Peyer's patch (tissue), 4 donors: ENCODE measurements around the gene PGLYRP3. TPM values are rescaled to one million over a fixed set of nuclear protein-coding genes. Genes with fewer than 3 reads are reported as not detected.
"Not testable (repeated sequence)": the region's sequence is repeated elsewhere in the genome, so short reads cannot be mapped to it uniquely, and the experiment has no call there.

ENCODE experiments used
- DNase-seq, 3 donors: peaks; one replicate each; pipeline ENCODE4 v3.0.0-alpha.2; 2017 to 2019
- H3K27ac ChIP-seq, 4 donors: fragments of 200-600 bp; sonication (generic); one replicate each; pipeline ENCODE4 v1.5.1; 2016 to 2019
- H3K27me3 ChIP-seq, 2 donors: fragments of 200-600 bp; sonication (generic); one replicate each; pipeline ENCODE4 v1.5.1; 2019
- H3K36me3 ChIP-seq, 3 donors: fragments of 200-600 bp; sonication (generic); one replicate each; pipeline ENCODE4 v1.5.1; 2016 to 2019
- H3K4me1 ChIP-seq, 4 donors: fragments of 200-600 bp; sonication (generic); one replicate each; pipeline ENCODE4 v1.5.1; 2016 to 2019
- H3K4me3 ChIP-seq, 4 donors: fragments of 200-600 bp; sonication (generic); 1 replicate in 3 of 4; 2 replicates in 1 of 4; pipeline ENCODE4 v1.5.1; 2016 to 2019; ENCODE audit warnings: mild to moderate bottlenecking in 1 of 4
- H3K9me3 ChIP-seq, 4 donors: fragments of 200-600 bp; sonication (generic); one replicate each; pipeline ENCODE4 v1.5.1; 2016 to 2019; ENCODE audit warnings: mild to moderate bottlenecking in 1 of 4
- POLR2A ChIP-seq, 2 donors: fragments of 450-650 bp; IDR thresholded peaks; one replicate each; pipeline ENCODE4 v1.5.1; 2017; ENCODE audit warnings: antibody characterized with exemption in 2 of 2, mild to moderate bottlenecking in 2 of 2, moderate library complexity in 2 of 2
- total RNA-seq, 4 donors: library from RNA; depleted of rRNA; stranded (reverse); fragments of >200 nt; gene quantifications; one replicate each; pipeline ENCODE4 v1.1.0, GENCODE V29; 2016
- TF ChIP-seq, protein P1 (sequence below), 6 experiments: fragments of 450-650 bp in 4 of 6; fragments of 200-600 bp in 2 of 6; sonication (generic) in 1 of 6; IDR thresholded peaks; one replicate each; pipeline ENCODE4 v1.5.1; 2017 to 2019; ENCODE audit warnings: antibody characterized with exemption in 6 of 6, mild to moderate bottlenecking in 3 of 6, moderate library complexity in 1 of 6

PGLYRP3 gene
- total RNA-seq, 4 donors from 2014 or later: not detected

- Histone ChIP-seq H3K9me3 (no peaks in the 10 kb centered on the region), H3K27me3 (no peaks in the 10 kb centered on the region), H3K4me3 (no peak overlapping the region), H3K36me3 (no peaks in the 10 kb centered on the region), H3K27ac (no peak overlapping the region), H3K4me1 (no peaks in the 10 kb centered on the region)
- no peak for DNase-seq
- TF ChIP-seq POLR2A (IDR thresholded peaks at IDR 0.05): no peak
- TF ChIP-seq, protein P1, sequence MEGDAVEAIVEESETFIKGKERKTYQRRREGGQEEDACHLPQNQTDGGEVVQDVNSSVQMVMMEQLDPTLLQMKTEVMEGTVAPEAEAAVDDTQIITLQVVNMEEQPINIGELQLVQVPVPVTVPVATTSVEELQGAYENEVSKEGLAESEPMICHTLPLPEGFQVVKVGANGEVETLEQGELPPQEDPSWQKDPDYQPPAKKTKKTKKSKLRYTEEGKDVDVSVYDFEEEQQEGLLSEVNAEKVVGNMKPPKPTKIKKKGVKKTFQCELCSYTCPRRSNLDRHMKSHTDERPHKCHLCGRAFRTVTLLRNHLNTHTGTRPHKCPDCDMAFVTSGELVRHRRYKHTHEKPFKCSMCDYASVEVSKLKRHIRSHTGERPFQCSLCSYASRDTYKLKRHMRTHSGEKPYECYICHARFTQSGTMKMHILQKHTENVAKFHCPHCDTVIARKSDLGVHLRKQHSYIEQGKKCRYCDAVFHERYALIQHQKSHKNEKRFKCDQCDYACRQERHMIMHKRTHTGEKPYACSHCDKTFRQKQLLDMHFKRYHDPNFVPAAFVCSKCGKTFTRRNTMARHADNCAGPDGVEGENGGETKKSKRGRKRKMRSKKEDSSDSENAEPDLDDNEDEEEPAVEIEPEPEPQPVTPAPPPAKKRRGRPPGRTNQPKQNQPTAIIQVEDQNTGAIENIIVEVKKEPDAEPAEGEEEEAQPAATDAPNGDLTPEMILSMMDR (IDR thresholded peaks at IDR 0.05): no peak
Observed at GRCh38 chr1:153333902-153334301, 21.1 kb upstream of the PGLYRP3 start.

GRCh38 chr1:153324912-153325311 lies 12.2 kb upstream of the PGLYRP3 start:
- no peak overlapping the region for H3K27ac ChIP-seq
- H3K9me3 ChIP-seq: peaks cover 0 to 5% (median 0%) of the 10 kb centered on the region in 4 donors
- H3K4me1 ChIP-seq: no peaks in the 10 kb centered on the region
- no peaks in the 10 kb centered on the region for H3K36me3 ChIP-seq
- no peak overlapping the region for H3K4me3 ChIP-seq
- no peak for DNase-seq
- TF ChIP-seq, protein P1 (IDR thresholded peaks at IDR 0.05): no peak
- no peak for TF ChIP-seq POLR2A (IDR thresholded peaks at IDR 0.05)
- no peaks in the 10 kb centered on the region for H3K27me3 ChIP-seq

DNA sequence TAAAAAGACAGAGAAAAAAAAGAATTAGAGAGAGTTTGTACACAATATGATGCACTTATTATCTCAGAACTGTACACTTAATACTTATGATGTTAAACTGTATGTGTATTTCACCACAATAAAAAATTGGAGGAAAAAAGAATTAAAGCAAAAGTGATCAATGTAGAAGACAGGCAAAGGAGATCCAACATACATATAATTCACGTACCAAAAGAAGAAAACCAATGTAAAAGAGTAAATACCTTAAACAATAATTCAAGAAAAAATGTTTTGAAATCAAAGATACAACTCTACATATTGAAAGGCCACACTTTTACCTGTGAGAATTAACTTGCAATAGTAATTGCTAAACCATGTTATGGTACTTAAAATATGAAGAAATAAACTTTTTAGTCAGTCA lies 9.8 kb upstream of the PGLYRP3 start:
- no peaks in the 10 kb centered on the region for H3K27me3 ChIP-seq
- no peak overlapping the region for H3K27ac ChIP-seq
- DNase-seq: no peak
- peaks cover 0 to 5% (median 0%) of the 10 kb centered on the region in 4 donors for H3K9me3 ChIP-seq
- H3K4me1 ChIP-seq: no peaks in the 10 kb centered on the region
- TF ChIP-seq, protein P1 (IDR thresholded peaks at IDR 0.05): no peak
- TF ChIP-seq POLR2A (IDR thresholded peaks at IDR 0.05): no peak
- no peak overlapping the region for H3K4me3 ChIP-seq
- H3K36me3 ChIP-seq: no peaks in the 10 kb centered on the region

DNA sequence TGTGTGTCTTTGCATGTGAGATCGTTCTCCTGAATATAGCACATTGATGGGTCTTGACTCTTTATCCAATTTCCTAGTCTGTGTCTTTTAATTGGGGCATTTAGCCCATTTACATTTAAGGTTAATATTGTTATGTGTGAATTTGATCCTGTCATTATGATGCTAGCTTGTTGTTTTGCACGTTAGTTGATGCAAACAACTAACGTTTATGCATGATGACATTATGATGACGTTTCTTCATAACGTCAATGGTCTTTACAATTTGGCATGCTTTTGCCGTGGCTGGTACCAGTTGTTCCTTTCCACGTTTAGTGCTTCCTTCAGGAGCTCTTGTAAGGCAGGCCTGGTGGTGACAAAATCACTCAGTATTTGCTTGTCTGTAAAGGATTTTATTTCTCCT lies 5.4 kb upstream of the PGLYRP3 start:
- H3K4me3 ChIP-seq, DNase-seq, H3K27me3 ChIP-seq, H3K27ac ChIP-seq, H3K36me3 ChIP-seq, H3K4me1 ChIP-seq, H3K9me3 ChIP-seq: not testable (repeated sequence)

GRCh38 chr1:153316013-153316412 lies 3.3 kb upstream of the PGLYRP3 start:
- H3K4me3 ChIP-seq, H3K36me3 ChIP-seq, H3K9me3 ChIP-seq, H3K27ac ChIP-seq, H3K4me1 ChIP-seq, DNase-seq, H3K27me3 ChIP-seq: not testable (repeated sequence)

GRCh38 chr1:153314388-153314787 lies 1.6 kb upstream of the PGLYRP3 start:
- H3K36me3 ChIP-seq, H3K4me3 ChIP-seq, DNase-seq, H3K4me1 ChIP-seq, H3K9me3 ChIP-seq, H3K27me3 ChIP-seq, H3K27ac ChIP-seq: not testable (repeated sequence)

GRCh38 chr1:153313288-153313687 lies 536 bp upstream of the PGLYRP3 start:
- DNase-seq: no peak
- no peaks in the 10 kb centered on the region for H3K9me3 ChIP-seq
- no peak overlapping the region for H3K27ac ChIP-seq
- no peaks in the 10 kb centered on the region for H3K4me1 ChIP-seq
- TF ChIP-seq POLR2A (IDR thresholded peaks at IDR 0.05): no peak
- TF ChIP-seq, protein P1 (IDR thresholded peaks at IDR 0.05): no peak
- H3K4me3 ChIP-seq: no peak overlapping the region
- H3K27me3 ChIP-seq: no peaks in the 10 kb centered on the region
- no peaks in the 10 kb centered on the region for H3K36me3 ChIP-seq
